HUES64 (cell line): ENCODE results near the gene PGLYRP2.
A peak's percentile ranks its signal among the peaks of the same experiment; 100 is the strongest.

Experiments used
- H3K27ac ChIP-seq: 2 replicates; pipeline ENCODE4 v1.7.0; 2013; ENCODE audit warnings: low read depth, low read length, inconsistent platforms
- H3K27me3 ChIP-seq: 2 replicates; pipeline ENCODE4 v1.6.1; 2013; ENCODE audit warnings: mild to moderate bottlenecking, low read length; ENCODE audit not compliant: insufficient read depth
- H3K36me3 ChIP-seq: 2 replicates; pipeline ENCODE4 v1.6.1; 2013; ENCODE audit warnings: mild to moderate bottlenecking, low read length; ENCODE audit not compliant: insufficient read depth
- H3K4me1 ChIP-seq: 2 replicates; pipeline ENCODE4 v1.6.1; 2013; ENCODE audit warnings: mild to moderate bottlenecking, low read length, moderate library complexity; ENCODE audit not compliant: insufficient read depth
- H3K4me3 ChIP-seq: 2 replicates; pipeline ENCODE4 v1.5.1; 2013; ENCODE audit warnings: mild to moderate bottlenecking, low read length, moderate library complexity
- H3K9ac ChIP-seq: 2 replicates; pipeline ENCODE4 v1.6.1; 2013; ENCODE audit warnings: mild to moderate bottlenecking, low read depth, low read length
- H3K9me3 ChIP-seq: 2 replicates; pipeline ENCODE4 v1.6.1; 2013; ENCODE audit warnings: low read depth, low read length; ENCODE audit not compliant: insufficient read depth
- WGBS: fragments of 150-250, 120-280 bp; methylation state at CpG from one replicate; pipeline ENCODE4 v1.1.7; 2013; ENCODE audit warnings: missing lambda C conversion rate; 5-methylcytosine and 5-hydroxymethylcytosine counted together

The PGLYRP2 gene

GRCh38 chr19:15436826-15437110 lies 42.5 kb downstream of the PGLYRP2 start:
- WGBS, result 86% methylated on average over 15 of the region's 15 CpGs
- no peak overlapping the region for H3K4me3 ChIP-seq
- H3K9ac ChIP-seq, result no peak overlapping the region
- no peaks in the 10 kb centered on the region for H3K36me3 ChIP-seq
- H3K27me3 ChIP-seq, result no peaks in the 10 kb centered on the region
- no peak overlapping the region for H3K27ac ChIP-seq
- no peaks in the 10 kb centered on the region for H3K9me3 ChIP-seq
- peaks cover 3% of the 10 kb centered on the region; the same call in 1 of the 2 replicates for H3K4me1 ChIP-seq

GRCh38 chr19:15436012-15436825 lies 43.1 kb downstream of the PGLYRP2 start:
- Histone ChIP-seq H3K36me3 (no peaks in the 10 kb centered on the region), H3K9ac (no peak overlapping the region), H3K9me3 (no peaks in the 10 kb centered on the region), H3K27me3 (no peaks in the 10 kb centered on the region), H3K4me3 (no peak overlapping the region), H3K27ac (no peak overlapping the region), H3K4me1 (peaks cover 8% of the 10 kb centered on the region; the same call in 1 of the 2 replicates)
- 83% methylated on average over 9 of the region's 10 CpGs for WGBS

DNA sequence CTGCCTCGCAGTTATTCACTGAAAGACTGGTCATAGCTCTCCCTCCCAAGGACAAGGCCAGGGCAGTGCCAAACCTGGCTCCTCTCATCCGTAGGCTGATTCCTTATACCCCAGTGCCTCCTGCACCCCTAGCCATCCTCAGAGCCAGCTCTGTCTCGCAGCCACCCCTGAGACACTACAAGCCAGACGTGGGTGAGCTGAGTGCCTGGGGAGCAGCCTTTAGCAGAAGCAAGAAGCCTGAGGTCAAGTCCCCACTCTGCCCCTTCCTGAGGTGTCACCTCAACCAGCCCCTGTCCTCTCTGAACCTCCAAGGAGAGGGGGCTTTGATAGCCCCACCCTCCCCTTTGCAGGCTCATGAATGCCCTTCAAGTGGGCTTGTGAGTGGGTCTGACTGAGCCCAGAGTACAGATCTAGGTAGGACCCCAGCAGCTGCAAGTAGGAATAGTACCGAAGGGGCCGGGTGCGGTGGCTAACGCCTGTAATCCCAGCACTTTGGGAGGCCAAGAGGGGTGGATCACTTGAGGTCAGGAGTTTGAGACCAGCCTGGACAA lies 45.7 kb downstream of the PGLYRP2 start:
- H3K9ac ChIP-seq, result no peak overlapping the region; the same call in 1 of the 2 replicates
- peak overlapping the region; percentile 96 for H3K4me3 ChIP-seq
- H3K27ac ChIP-seq, result no peak overlapping the region
- WGBS, result 66% methylated on average over 8 of the region's 8 CpGs
- no peaks in the 10 kb centered on the region for H3K9me3 ChIP-seq
- no peaks in the 10 kb centered on the region for H3K36me3 ChIP-seq
- no peaks in the 10 kb centered on the region for H3K27me3 ChIP-seq
- peaks cover 10% of the 10 kb centered on the region; the same call in 1 of the 2 replicates for H3K4me1 ChIP-seq

GRCh38 chr19:15432629-15433518 lies 46.4 kb downstream of the PGLYRP2 start:
- H3K4me1 ChIP-seq, result peaks cover 10% of the 10 kb centered on the region; the same call in 1 of the 2 replicates
- peak overlapping the region; percentile 96 for H3K4me3 ChIP-seq
- H3K27me3 ChIP-seq, result no peaks in the 10 kb centered on the region
- 0 out of 2 replicates have a peak overlapping the region, but pooled peaks have one; percentile 41 for H3K27ac ChIP-seq
- H3K9ac ChIP-seq, result peak overlapping the region; percentile 52
- no peaks in the 10 kb centered on the region for H3K36me3 ChIP-seq
- WGBS, result under 1% methylated on average over 74 of the region's 75 CpGs
- H3K9me3 ChIP-seq, result no peaks in the 10 kb centered on the region

DNA sequence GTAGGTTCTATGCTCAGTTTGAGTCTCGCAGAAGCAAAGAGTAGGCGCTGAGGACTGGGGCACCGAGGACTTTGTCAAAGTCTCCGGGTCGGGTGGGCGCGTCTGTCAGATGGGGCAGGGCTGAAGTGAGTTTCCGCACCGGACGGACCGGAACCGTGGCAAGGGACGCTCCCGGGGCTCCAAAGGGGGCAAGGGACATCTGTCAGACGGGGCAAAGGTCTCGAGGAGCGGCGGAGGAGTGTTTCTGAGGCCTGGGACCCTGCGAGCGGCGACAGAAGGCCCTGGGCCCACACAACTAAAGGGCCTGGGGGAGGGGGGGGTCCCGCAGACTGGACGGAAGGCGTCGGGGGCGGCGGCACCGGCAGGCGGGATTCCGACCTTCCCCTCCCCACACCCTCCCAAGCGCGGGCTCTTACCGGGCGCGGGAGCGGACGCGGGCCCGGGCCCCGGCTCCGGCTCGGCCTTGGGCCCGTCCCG lies 47.2 kb downstream of the PGLYRP2 start:
- Histone ChIP-seq H3K9me3 (no peaks in the 10 kb centered on the region), H3K9ac (peak overlapping the region; percentile 89), H3K27me3 (no peaks in the 10 kb centered on the region), H3K4me1 (peaks cover 10% of the 10 kb centered on the region; the same call in 1 of the 2 replicates), H3K27ac (peak overlapping the region; percentile 55; the same call in 1 of the 2 replicates), H3K36me3 (0 out of 2 replicates have a peak, but pooled peaks cover 7% of the 10 kb centered on the region), H3K4me3 (peak overlapping the region; percentile 96)
- 1% methylated on average over 31 of the region's 44 CpGs for WGBS

DNA sequence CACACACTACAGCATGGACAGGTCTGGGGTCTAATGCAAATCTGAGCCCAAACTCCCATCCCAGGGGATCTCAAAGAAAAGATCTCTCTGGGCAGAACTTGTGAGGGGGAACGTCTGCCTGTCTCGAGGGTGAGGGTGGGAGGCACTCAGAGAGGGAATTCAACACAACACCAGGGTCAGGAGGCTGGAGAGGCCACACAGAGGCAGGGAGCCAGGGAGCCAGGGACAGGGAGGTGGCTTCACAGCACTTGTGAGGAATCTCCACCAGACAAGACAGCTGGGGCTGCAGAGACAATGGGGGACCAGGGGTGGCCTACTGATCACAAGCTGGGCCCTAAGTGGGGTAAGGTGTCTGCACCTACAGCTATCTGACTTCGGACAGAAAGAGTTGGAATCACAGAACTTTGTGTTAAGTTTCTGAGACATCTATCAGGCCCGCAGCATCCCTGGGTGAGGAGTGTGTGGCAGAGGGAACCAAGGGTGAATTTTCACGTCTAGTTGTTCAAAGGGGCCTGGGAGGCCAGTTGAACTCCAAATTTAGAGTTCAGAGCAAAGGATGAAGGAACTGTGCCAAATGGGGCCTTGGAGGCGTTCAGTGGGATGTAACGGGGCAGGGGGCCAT lies 47.8 kb downstream of the PGLYRP2 start:
- Histone ChIP-seq H3K27me3 (no peaks in the 10 kb centered on the region), H3K9ac (peak overlapping the region; percentile 89), H3K4me1 (peaks cover 10% of the 10 kb centered on the region; the same call in 1 of the 2 replicates), H3K9me3 (no peaks in the 10 kb centered on the region), H3K27ac (no peak overlapping the region; the same call in 1 of the 2 replicates), H3K4me3 (peak overlapping the region; percentile 96), H3K36me3 (peaks cover 12% of the 10 kb centered on the region)
- 43% methylated on average over 7 of the region's 7 CpGs for WGBS

GRCh38 chr19:15430526-15431120 lies 48.7 kb downstream of the PGLYRP2 start:
- Histone ChIP-seq H3K4me3 (no peak overlapping the region), H3K27me3 (no peaks in the 10 kb centered on the region), H3K9ac (no peak overlapping the region), H3K36me3 (peaks cover 19% of the 10 kb centered on the region), H3K4me1 (peaks cover 10% of the 10 kb centered on the region; the same call in 1 of the 2 replicates), H3K9me3 (no peaks in the 10 kb centered on the region), H3K27ac (no peak overlapping the region)
- WGBS, result 95% methylated on average over 10 of the region's 10 CpGs

GRCh38 chr19:15429825-15430467 lies 49.4 kb downstream of the PGLYRP2 start:
- Histone ChIP-seq H3K9ac (no peak overlapping the region), H3K27ac (no peak overlapping the region), H3K4me3 (no peak overlapping the region), H3K4me1 (peaks cover 10% of the 10 kb centered on the region; the same call in 1 of the 2 replicates), H3K9me3 (no peaks in the 10 kb centered on the region), H3K27me3 (no peaks in the 10 kb centered on the region), H3K36me3 (peaks cover 24% of the 10 kb centered on the region)
- WGBS, result 93% methylated on average over 24 of the region's 24 CpGs

GRCh38 chr19:15428956-15429824 lies 50.1 kb downstream of the PGLYRP2 start:
- WGBS, result 91% methylated on average over 22 of the region's 22 CpGs
- H3K4me3 ChIP-seq, result no peak overlapping the region
- no peak overlapping the region for H3K9ac ChIP-seq
- peaks cover 32% of the 10 kb centered on the region for H3K36me3 ChIP-seq
- H3K4me1 ChIP-seq, result peaks cover 10% of the 10 kb centered on the region; the same call in 1 of the 2 replicates
- no peaks in the 10 kb centered on the region for H3K9me3 ChIP-seq
- no peak overlapping the region for H3K27ac ChIP-seq
- no peaks in the 10 kb centered on the region for H3K27me3 ChIP-seq
